ENCODE measurements around the gene MAP4K1. TPM values are rescaled to one million over a fixed set of nuclear protein-coding genes. Genes with fewer than 3 reads are reported as not detected.
"Not testable (repeated sequence)": the region's sequence is repeated elsewhere in the genome, so short reads cannot be mapped to it uniquely, and the experiment has no call there.

MAP4K1 gene
- total RNA-seq, 1 experiment from 2014 or later = 3.5 TPM

DNA sequence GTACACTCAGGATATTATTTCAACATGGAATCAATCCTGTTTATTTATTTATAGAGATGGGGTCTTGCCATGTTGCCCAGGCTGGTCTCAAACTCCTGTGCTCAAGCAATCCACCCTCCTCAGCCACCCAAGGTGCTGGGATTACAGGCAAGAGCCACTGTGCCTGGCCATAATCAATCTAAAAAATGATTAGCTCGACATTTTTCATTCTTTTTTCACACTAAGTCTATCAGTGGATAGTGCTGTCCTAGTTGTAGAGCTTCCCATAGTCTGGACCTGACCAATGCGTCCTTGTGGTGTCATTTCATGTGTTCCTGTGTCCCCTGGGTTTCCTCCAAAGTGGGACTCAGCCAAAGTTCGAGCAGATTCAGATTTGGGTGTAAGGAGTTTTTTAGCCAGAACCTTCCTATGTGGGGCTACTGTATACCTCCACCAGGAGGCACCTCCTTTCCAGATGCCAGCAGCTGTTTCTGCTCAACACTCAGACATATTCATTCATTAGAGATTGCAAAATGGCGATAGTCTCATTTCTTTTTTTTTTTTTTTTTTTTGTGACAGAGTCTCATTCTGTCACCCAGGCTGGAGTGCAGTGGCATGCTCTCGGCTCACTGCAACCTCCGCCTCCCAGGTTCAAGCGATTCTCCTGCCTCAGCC is 61.1 kb downstream of the MAP4K1 start:
- Histone ChIP-seq H3K27me3 (ENCODE audit: insufficient read depth, low read depth) (no peaks in the 10 kb centered on the region), H3K4me3 (no peak overlapping the region), H3K27ac (no peak overlapping the region), H3K4me1 (replicated peaks; ENCODE audit: insufficient read depth) (peaks cover 7% of the 10 kb centered on the region; the same call in 1 of the 2 replicates), H3K9me3 (ENCODE audit: insufficient read depth, low read depth) (no peaks in the 10 kb centered on the region), H3K4me2 (no peak overlapping the region), H4K20me1 (ENCODE audit: insufficient read depth) (no peaks in the 10 kb centered on the region), H3K79me2 (ENCODE audit: low read depth) (no peaks in the 10 kb centered on the region), H3K9me2 (ENCODE audit: insufficient read depth) (no peaks in the 10 kb centered on the region), H2AFZ (no peak overlapping the region), H3K36me3 (ENCODE audit: low read depth) (no peaks in the 10 kb centered on the region), H3F3A (ENCODE audit: insufficient read depth, low read depth) (peaks cover 3% of the 10 kb centered on the region; the same call in 1 of the 2 replicates)
- TF ChIP-seq, protein P1, sequence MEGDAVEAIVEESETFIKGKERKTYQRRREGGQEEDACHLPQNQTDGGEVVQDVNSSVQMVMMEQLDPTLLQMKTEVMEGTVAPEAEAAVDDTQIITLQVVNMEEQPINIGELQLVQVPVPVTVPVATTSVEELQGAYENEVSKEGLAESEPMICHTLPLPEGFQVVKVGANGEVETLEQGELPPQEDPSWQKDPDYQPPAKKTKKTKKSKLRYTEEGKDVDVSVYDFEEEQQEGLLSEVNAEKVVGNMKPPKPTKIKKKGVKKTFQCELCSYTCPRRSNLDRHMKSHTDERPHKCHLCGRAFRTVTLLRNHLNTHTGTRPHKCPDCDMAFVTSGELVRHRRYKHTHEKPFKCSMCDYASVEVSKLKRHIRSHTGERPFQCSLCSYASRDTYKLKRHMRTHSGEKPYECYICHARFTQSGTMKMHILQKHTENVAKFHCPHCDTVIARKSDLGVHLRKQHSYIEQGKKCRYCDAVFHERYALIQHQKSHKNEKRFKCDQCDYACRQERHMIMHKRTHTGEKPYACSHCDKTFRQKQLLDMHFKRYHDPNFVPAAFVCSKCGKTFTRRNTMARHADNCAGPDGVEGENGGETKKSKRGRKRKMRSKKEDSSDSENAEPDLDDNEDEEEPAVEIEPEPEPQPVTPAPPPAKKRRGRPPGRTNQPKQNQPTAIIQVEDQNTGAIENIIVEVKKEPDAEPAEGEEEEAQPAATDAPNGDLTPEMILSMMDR (conservative IDR thresholded peaks at IDR 0.05) = 0 out of 2 replicates have a peak, but pooled peaks have one; percentile 40
- no peak for TF ChIP-seq EZH2 (IDR thresholded peaks at IDR 0.05; ENCODE audit: low read depth)
- ChIA-PET CTCF (interaction anchor here (0.8 to 1.0 kb wide), 2 partner anchors 15 to 78 kb away, joined by 3 to 9 read pairs; no protein-coding TSS in a partner anchor), POLR2A (ENCODE audit: unreplicated experiment) (interaction anchor here (0.6 kb wide), 1 partner anchor 135 kb away, joined by 7 read pairs; no protein-coding TSS in a partner anchor)
- BruUV-seq (replicated peaks) = no TSS peak
- no peak for DNase-seq
- intact Hi-C loops (cut with micrococcal nuclease; ENCODE audit: unreplicated experiment) = loop anchor here (5.0 kb wide), 2 partner anchors 81 to 281 kb away; no protein-coding TSS in a partner anchor

DNA sequence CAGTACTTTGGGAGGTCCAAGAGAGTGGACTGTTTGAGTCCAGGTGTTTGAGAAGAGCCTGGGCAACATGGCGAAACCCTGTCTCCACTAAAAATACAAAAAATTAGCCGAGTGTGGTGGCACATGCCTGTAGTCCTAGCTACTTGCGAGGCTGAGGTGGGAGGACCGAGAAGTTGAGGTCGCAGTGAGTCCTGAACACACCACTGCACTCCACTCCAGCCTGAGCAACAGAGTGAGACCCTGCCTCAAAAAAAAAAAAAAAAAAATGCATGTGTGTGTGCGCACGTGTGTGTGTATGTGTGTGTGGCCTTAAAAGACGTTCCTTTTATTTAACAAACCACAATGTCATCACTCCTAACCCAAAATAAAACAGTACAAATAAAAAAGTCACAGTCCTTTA is 62.6 kb downstream of the MAP4K1 start:
- Histone ChIP-seq H4K20me1 (ENCODE audit: insufficient read depth) (no peaks in the 10 kb centered on the region), H3K9me3 (ENCODE audit: insufficient read depth, low read depth) (no peaks in the 10 kb centered on the region), H3K4me3 (no peak overlapping the region), H3K9me2 (ENCODE audit: insufficient read depth) (no peaks in the 10 kb centered on the region), H3K79me2 (ENCODE audit: low read depth) (no peaks in the 10 kb centered on the region), H3K4me2 (no peak overlapping the region), H3K27me3 (ENCODE audit: insufficient read depth, low read depth) (no peaks in the 10 kb centered on the region), H3K4me1 (replicated peaks; ENCODE audit: insufficient read depth) (peaks cover 7% of the 10 kb centered on the region; the same call in 1 of the 2 replicates), H3K27ac (no peak overlapping the region), H2AFZ (no peak overlapping the region), H3K36me3 (ENCODE audit: low read depth) (no peaks in the 10 kb centered on the region), H3F3A (ENCODE audit: insufficient read depth, low read depth) (peaks cover 7% of the 10 kb centered on the region; the same call in 1 of the 2 replicates)
- ChIA-PET CTCF (no interaction called here), POLR2A (ENCODE audit: unreplicated experiment) (no interaction called here)
- no peak for DNase-seq
- BruUV-seq (replicated peaks) = no TSS peak
- intact Hi-C loops (cut with micrococcal nuclease; ENCODE audit: unreplicated experiment) = loop anchor here (5.0 kb wide), 2 partner anchors 82 to 282 kb away; no protein-coding TSS in a partner anchor
- TF ChIP-seq, protein P1 (conservative IDR thresholded peaks at IDR 0.05) = no peak
- TF ChIP-seq EZH2 (IDR thresholded peaks at IDR 0.05; ENCODE audit: low read depth) = no peak

DNA sequence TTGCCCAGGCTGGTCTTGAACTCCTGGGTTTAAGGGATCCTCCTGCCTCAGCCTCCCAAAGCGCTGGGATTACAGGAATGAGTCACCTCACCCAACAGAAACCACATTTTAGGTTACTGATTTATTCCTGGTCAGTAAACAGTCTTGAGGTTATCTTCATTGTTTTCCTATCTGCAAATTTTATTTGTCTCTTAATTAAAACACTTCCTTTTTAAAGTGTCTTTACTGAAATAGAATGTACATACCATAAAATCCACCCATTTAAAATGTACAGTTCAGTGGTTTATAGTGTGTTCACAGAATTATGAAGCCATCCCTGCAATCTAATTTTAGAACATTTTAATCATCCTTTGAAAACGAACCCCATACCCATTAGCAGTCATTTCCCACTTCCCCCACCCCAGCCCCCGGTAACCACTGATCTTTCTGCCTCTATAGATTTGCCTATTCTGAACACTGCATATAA is 63.0 kb downstream of the MAP4K1 start:
- DNase-seq = no peak
- no peak overlapping the region for H3K4me2 ChIP-seq
- H3K27ac ChIP-seq = no peak overlapping the region
- H3F3A ChIP-seq (ENCODE audit: insufficient read depth, low read depth) = peaks cover 6% of the 10 kb centered on the region; the same call in 1 of the 2 replicates
- POLR2A ChIA-PET (ENCODE audit: unreplicated experiment) = no interaction called here
- no peaks in the 10 kb centered on the region for H3K79me2 ChIP-seq (ENCODE audit: low read depth)
- no peak overlapping the region for H2AFZ ChIP-seq
- H3K9me2 ChIP-seq (ENCODE audit: insufficient read depth) = no peaks in the 10 kb centered on the region
- H3K9me3 ChIP-seq (ENCODE audit: insufficient read depth, low read depth) = no peaks in the 10 kb centered on the region
- H3K36me3 ChIP-seq (ENCODE audit: low read depth) = no peaks in the 10 kb centered on the region
- no TSS peak for BruUV-seq (replicated peaks)
- H3K4me3 ChIP-seq = no peak overlapping the region
- no peaks in the 10 kb centered on the region for H3K27me3 ChIP-seq (ENCODE audit: insufficient read depth, low read depth)
- H4K20me1 ChIP-seq (ENCODE audit: insufficient read depth) = no peaks in the 10 kb centered on the region
- CTCF ChIA-PET = no interaction called here
- intact Hi-C loops (cut with micrococcal nuclease; ENCODE audit: unreplicated experiment) = loop anchor here (5.0 kb wide), 2 partner anchors 83 to 283 kb away; no protein-coding TSS in a partner anchor
- H3K4me1 ChIP-seq (replicated peaks; ENCODE audit: insufficient read depth) = peaks cover 2% of the 10 kb centered on the region; the same call in 1 of the 2 replicates
- TF ChIP-seq, protein P1 (conservative IDR thresholded peaks at IDR 0.05) = no peak
- no peak for TF ChIP-seq EZH2 (IDR thresholded peaks at IDR 0.05; ENCODE audit: low read depth)

DNA sequence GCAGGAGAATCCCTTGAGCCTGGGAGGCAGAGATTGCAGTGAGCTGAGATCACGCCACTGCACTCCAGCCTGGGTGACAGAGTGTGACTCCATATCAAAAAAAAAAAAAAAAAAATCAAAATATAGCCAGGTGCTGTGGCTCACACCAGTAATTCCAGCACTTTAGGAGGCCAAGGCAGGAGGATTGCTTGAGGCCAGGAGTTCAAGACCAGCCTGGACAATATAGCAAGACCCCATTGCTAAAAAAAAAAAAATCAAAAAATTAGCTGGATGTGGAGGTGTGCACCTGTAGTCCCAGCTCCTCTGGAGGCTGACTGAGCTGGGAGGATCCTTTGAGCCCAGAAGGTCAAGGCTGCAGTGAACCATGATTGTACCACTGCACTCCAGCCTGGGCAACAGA is 64.5 kb downstream of the MAP4K1 start:
- POLR2A ChIA-PET (ENCODE audit: unreplicated experiment); CTCF ChIA-PET; BruUV-seq (replicated peaks): not testable (repeated sequence)

More for the DNA sequence above, 64.5 kb downstream of the MAP4K1 start:
- DNase-seq; H3F3A ChIP-seq (ENCODE audit: insufficient read depth, low read depth); H3K36me3 ChIP-seq (ENCODE audit: low read depth); H3K27ac ChIP-seq; H3K27me3 ChIP-seq (ENCODE audit: insufficient read depth, low read depth); H2AFZ ChIP-seq; H4K20me1 ChIP-seq (ENCODE audit: insufficient read depth); H3K9me3 ChIP-seq (ENCODE audit: insufficient read depth, low read depth); H3K79me2 ChIP-seq (ENCODE audit: low read depth); H3K9me2 ChIP-seq (ENCODE audit: insufficient read depth); H3K4me1 ChIP-seq (replicated peaks; ENCODE audit: insufficient read depth); H3K4me3 ChIP-seq; intact Hi-C loops (cut with micrococcal nuclease; ENCODE audit: unreplicated experiment); H3K4me2 ChIP-seq: not testable (repeated sequence)
